Lung (tissue), 12 donors: ENCODE results near the gene TMEM235. TPM values are rescaled to one million over a fixed set of nuclear protein-coding genes. Genes with fewer than 3 reads are reported as not detected.

Source experiments
- ATAC-seq: fragments of 200-7000 bp; cut with Tn5 transposase; one replicate; pipeline ENCODE4 v1.9.1; 2020; ENCODE audit warnings: moderate number of reproducible peaks; ENCODE audit not compliant: insufficient read depth, low FRiP score
- DNase-seq, 3 donors: peaks; one replicate each; pipeline ENCODE4 v3.0.0-alpha.2; 2013 to 2017
- H3K27ac ChIP-seq, 2 donors: one replicate each; pipeline ENCODE4 v1.5.1; 2013; ENCODE audit warnings: mild to moderate bottlenecking in 2 of 2, moderate library complexity in 2 of 2, control low read depth in 1 of 2, inconsistent platforms in 1 of 2, low read depth in 1 of 2, low read length in 1 of 2
- H3K27me3 ChIP-seq, 3 donors: one replicate each; pipeline ENCODE4 v1.5.1; 2013; ENCODE audit warnings: low read length in 2 of 3; ENCODE audit not compliant: control insufficient read depth in 3 of 3, insufficient read depth in 3 of 3
- H3K36me3 ChIP-seq, 4 donors: one replicate each; pipeline ENCODE4 v1.5.1; 2013; ENCODE audit warnings: low read length in 4 of 4, mild to moderate bottlenecking in 1 of 4, moderate library complexity in 1 of 4; ENCODE audit not compliant: control insufficient read depth in 4 of 4, insufficient read depth in 4 of 4
- H3K4me1 ChIP-seq, 5 donors: one replicate each; pipeline ENCODE4 v1.5.1; 2013; ENCODE audit warnings: low read length in 5 of 5, mild to moderate bottlenecking in 2 of 5, moderate library complexity in 1 of 5; ENCODE audit not compliant: control insufficient read depth in 5 of 5, insufficient read depth in 5 of 5
- H3K4me3 ChIP-seq: one replicate; pipeline ENCODE4 v1.5.1; 2013; ENCODE audit warnings: mild to moderate bottlenecking, control low read depth, moderate library complexity
- H3K9ac ChIP-seq, 2 donors: one replicate each; pipeline ENCODE4 v1.5.1; 2013; ENCODE audit warnings: low read length in 2 of 2, control low read depth in 1 of 2; ENCODE audit not compliant: insufficient read depth in 1 of 2
- H3K9me3 ChIP-seq, 4 donors: one replicate each; pipeline ENCODE4 v1.5.1; 2013; ENCODE audit warnings: low read length in 3 of 4, mild to moderate bottlenecking in 1 of 4, moderate library complexity in 1 of 4; ENCODE audit not compliant: control insufficient read depth in 4 of 4, insufficient read depth in 3 of 4
- whole genome bisulfite sequencing, 2 donors: extraction: QIAGEN DNeasy Blood & Tissue Kit; methylation state at CpG; one replicate each; pipeline ENCODE4 v1.1.7; 2013; 5-methylcytosine and 5-hydroxymethylcytosine counted together
- polyA plus RNA-seq, 2 donors: library from polyadenylated mRNA; stranded (reverse); fragments of 200-250 nt; gene quantifications; one replicate each; pipeline ENCODE4 v1.2.1, GENCODE V29; 2013
- total RNA-seq, 2 donors: library from RNA; depleted of rRNA in 1 of 2; stranded (reverse); fragments of >200 nt in 1 of 2; gene quantifications; one replicate each; pipeline ENCODE4 v1.2.1, GENCODE V29; 2014 to 2021
- TF ChIP-seq, protein P1 (sequence below): IDR thresholded peaks from 2 replicates; pipeline ENCODE4 v1.5.1; 2012; ENCODE audit warnings: mild to moderate bottlenecking; ENCODE audit errors: control extremely low read depth, extremely low read depth
- donor health status: control.
- donor health status: control.
- donor health status: Bipolar disorder and iron deficiency.
- donor health status: healthy.
- donor health status: DM: yes; HTN: yes; CAD: no.

TMEM235 gene
- total and polyA plus RNA-seq, 4 donors: 0.08 to 0.97 TPM; not detected in 2

DNA sequence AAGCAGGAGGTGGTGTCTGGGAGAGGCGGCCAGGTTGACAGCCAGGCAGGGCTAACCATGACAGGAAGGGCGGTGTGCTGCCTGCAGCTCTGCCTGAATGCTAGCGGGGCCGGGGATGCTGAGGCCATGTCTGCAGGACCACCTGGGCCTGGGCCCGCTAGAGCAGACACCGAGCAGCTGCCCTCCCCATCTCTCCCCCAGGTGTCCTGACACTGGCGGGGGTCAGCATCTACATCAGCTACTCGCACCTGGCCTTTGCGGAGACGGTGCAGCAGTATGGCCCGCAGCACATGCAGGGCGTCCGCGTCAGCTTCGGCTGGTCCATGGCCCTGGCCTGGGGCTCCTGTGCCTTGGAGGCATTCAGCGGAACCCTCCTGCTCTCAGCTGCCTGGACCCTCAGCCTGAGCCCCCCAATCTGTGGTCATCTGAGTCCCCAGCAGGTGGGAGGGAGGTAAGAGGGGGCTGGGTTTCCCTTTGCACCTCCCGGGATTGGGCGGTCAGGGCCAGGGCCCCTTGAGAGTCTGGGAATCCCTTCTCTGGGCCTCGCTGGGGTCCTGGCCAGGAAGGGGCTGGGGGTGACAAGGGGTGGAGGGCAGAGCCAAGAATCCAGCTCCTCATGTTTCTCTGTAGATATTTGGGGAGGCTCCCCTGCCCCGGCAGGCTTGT, 7.5 kb downstream of the TMEM235 start:
- H3K9ac ChIP-seq: no peak overlapping the region
- no peaks in the 10 kb centered on the region for H3K27me3 ChIP-seq
- ATAC-seq: no peak
- H3K9me3 ChIP-seq: no peaks in the 10 kb centered on the region
- no peak overlapping the region for H3K27ac ChIP-seq
- peak in 1 of 3 donors; percentile 8 for DNase-seq
- WGBS, 2 donors: 86 to 90% methylated on average over 20 of the region's 20 CpGs
- no peaks in the 10 kb centered on the region for H3K36me3 ChIP-seq
- TF ChIP-seq, protein P1, sequence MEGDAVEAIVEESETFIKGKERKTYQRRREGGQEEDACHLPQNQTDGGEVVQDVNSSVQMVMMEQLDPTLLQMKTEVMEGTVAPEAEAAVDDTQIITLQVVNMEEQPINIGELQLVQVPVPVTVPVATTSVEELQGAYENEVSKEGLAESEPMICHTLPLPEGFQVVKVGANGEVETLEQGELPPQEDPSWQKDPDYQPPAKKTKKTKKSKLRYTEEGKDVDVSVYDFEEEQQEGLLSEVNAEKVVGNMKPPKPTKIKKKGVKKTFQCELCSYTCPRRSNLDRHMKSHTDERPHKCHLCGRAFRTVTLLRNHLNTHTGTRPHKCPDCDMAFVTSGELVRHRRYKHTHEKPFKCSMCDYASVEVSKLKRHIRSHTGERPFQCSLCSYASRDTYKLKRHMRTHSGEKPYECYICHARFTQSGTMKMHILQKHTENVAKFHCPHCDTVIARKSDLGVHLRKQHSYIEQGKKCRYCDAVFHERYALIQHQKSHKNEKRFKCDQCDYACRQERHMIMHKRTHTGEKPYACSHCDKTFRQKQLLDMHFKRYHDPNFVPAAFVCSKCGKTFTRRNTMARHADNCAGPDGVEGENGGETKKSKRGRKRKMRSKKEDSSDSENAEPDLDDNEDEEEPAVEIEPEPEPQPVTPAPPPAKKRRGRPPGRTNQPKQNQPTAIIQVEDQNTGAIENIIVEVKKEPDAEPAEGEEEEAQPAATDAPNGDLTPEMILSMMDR: no peak
- H3K4me3 ChIP-seq: no peak overlapping the region
- peaks cover 0 to 16% (median 0%) of the 10 kb centered on the region in 5 donors for H3K4me1 ChIP-seq

DNA sequence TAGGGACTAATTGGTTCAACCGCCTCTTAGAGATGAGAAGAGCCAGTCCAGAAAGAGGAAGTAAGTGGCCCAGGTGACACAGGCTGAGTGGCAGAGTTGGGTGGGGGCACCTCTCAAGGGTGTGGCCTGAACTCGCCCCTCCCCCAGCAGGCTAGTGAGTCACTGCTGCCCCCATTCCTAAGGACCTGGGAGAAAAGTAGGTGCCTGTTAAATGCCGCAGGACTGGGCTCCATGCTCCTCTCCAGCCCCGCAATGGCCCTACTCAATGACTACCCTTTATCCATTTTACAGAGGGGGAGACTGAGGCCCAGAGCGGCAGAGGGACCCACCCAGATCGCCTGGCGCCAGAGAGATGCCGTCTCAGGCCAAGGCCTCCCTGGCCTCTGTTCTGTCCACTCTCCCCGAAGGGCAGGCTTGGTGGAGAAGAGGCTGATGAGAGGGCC, 8.1 kb downstream of the TMEM235 start:
- ATAC-seq: no peak
- no peak overlapping the region for H3K9ac ChIP-seq
- H3K27me3 ChIP-seq: no peaks in the 10 kb centered on the region
- no peaks in the 10 kb centered on the region for H3K36me3 ChIP-seq
- WGBS, 2 donors: 91 to 94% methylated on average over 9 of the region's 9 CpGs
- H3K9me3 ChIP-seq: no peaks in the 10 kb centered on the region
- TF ChIP-seq, protein P1: no peak
- no peak overlapping the region for H3K27ac ChIP-seq
- H3K4me1 ChIP-seq: peaks cover 0 to 14% (median 0%) of the 10 kb centered on the region in 5 donors
- peak in 1 of 3 donors; percentile 10 for DNase-seq
- H3K4me3 ChIP-seq: no peak overlapping the region

DNA sequence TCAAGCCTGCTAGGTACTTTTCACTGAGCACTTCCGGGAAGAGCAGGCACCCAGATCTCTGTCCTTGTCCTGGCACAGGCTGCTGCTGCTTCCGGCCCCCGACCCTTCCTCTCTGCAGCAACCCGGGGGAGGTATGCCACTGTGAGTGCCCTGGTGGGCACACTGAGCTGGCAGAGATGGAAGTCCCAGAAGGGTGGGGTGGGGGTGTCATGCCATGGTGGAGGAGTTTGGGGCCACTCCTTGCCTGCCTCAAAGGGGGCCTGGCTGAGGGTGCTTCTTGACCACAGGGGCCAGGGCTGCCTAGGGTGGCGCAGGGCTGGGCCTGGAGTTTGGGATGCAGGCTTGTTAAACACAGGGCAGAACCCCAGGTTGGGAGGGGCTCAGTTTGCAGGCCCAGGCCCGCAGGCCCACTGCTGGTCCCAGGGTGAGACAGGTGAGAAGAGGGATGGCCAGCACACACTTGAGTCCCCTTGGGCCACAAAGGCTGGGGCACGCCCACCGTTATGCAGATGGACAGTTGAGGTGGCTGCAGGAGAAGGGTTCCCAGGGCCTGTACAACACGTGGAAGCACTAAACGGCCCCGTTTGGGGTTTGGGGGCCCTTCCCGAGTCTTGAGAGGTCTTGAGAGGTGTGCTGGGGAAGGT, 8.7 kb downstream of the TMEM235 start:
- H3K36me3 ChIP-seq: no peaks in the 10 kb centered on the region
- 76 to 86% methylated on average over 12 of the region's 12 CpGs for WGBS, 2 donors
- peaks cover 0 to 10% (median 0%) of the 10 kb centered on the region in 5 donors for H3K4me1 ChIP-seq
- DNase-seq: peak in 1 of 3 donors; percentile 10
- no peak overlapping the region for H3K27ac ChIP-seq
- ATAC-seq: no peak
- H3K4me3 ChIP-seq: no peak overlapping the region
- no peaks in the 10 kb centered on the region for H3K9me3 ChIP-seq
- no peaks in the 10 kb centered on the region for H3K27me3 ChIP-seq
- TF ChIP-seq, protein P1: no peak
- no peak overlapping the region for H3K9ac ChIP-seq
